ENCODE data around the gene FMNL2.

FMNL2 gene

DNA sequence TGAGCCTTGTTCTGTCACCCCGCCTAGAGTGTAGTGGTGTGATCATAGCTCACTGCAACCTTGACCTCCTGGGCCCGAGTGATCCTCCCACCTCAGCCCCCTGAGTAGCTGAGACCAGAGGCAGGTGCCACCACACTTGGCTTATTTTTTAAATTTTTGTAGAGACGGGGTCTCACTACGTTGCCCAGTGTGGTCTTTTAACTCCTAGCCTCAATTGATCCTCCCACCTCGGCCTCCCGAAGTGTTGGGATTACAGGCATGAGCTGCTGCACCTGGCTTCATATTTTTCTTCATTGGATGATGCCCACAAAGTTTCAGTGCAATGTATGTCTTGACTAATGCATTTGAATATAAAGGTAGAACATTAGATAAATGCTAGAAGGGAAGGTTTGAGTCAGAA lies 120.8 kb downstream of the FMNL2 start:
- in situ Hi-C loops (cut with HindIII; ENCODE audit: low pct_ligation_motif_present, low sequenced_read_pairs) = no loop called here
- Histone ChIP-seq H3K4me3 (ENCODE audit: low read depth, low read length) (no peak overlapping the region), H3K27ac (no peak overlapping the region), H3K27me3 (replicated peaks) (no peaks in the 10 kb centered on the region), H3K36me3 (replicated peaks) (no peaks in the 10 kb centered on the region)
- no peak for DNase-seq
- TF ChIP-seq, protein P1, sequence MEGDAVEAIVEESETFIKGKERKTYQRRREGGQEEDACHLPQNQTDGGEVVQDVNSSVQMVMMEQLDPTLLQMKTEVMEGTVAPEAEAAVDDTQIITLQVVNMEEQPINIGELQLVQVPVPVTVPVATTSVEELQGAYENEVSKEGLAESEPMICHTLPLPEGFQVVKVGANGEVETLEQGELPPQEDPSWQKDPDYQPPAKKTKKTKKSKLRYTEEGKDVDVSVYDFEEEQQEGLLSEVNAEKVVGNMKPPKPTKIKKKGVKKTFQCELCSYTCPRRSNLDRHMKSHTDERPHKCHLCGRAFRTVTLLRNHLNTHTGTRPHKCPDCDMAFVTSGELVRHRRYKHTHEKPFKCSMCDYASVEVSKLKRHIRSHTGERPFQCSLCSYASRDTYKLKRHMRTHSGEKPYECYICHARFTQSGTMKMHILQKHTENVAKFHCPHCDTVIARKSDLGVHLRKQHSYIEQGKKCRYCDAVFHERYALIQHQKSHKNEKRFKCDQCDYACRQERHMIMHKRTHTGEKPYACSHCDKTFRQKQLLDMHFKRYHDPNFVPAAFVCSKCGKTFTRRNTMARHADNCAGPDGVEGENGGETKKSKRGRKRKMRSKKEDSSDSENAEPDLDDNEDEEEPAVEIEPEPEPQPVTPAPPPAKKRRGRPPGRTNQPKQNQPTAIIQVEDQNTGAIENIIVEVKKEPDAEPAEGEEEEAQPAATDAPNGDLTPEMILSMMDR (IDR thresholded peaks at IDR 0.05; ENCODE audit: low read depth, low read length, missing control alignments) = no peak

DNA sequence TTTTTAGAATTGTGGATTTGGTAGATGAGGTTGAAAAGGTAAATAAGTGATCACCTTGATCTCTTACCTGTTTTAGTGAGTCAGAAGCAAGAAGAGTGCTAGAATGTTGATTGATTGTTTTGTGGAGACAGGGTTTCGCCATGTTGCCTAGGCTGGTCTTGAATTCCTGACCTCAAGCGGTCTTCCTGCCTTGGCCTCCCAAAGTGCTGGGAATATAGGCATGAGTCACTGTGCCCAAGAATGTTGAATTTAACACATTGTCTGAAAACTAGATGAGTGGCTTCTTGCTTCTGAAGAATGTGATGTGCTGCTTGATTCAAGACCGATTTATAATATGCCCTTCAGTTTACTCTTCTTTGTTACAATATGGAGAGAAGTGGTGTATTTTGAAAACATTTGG lies 121.3 kb downstream of the FMNL2 start:
- in situ Hi-C loops (cut with HindIII; ENCODE audit: low pct_ligation_motif_present, low sequenced_read_pairs) = no loop called here
- no peaks in the 10 kb centered on the region for H3K36me3 ChIP-seq (replicated peaks)
- TF ChIP-seq, protein P1 (IDR thresholded peaks at IDR 0.05; ENCODE audit: low read depth, low read length, missing control alignments) = no peak
- no peaks in the 10 kb centered on the region for H3K27me3 ChIP-seq (replicated peaks)
- peak; percentile 71 for DNase-seq
- H3K27ac ChIP-seq = no peak overlapping the region
- no peak overlapping the region for H3K4me3 ChIP-seq (ENCODE audit: low read depth, low read length)

DNA sequence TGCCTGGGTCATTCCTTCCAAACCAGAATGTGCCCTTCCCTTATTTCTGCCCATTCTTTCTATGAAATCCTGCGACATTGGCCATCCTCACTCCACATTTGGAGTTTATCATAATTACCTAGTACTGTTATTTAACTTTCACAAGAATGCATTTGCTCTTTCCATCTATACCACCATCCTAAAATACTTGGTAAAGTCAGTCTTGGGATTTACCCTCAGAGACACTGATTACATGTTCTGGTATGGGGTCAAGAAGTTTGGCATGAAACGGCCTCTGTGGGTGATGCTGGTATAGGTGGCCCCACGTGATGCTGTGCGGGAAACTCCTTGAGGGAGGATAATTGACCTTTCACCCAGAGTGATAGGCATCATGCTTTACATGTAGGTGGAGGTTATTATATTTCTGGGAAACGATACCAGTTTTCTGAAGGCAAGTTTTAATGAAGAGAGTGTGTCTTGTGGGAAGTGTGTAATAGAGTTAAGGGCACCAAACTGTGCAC lies 123.5 kb downstream of the FMNL2 start:
- TF ChIP-seq, protein P1 (IDR thresholded peaks at IDR 0.05; ENCODE audit: low read depth, low read length, missing control alignments) = no peak
- Histone ChIP-seq H3K27me3 (replicated peaks) (no peaks in the 10 kb centered on the region), H3K36me3 (replicated peaks) (no peaks in the 10 kb centered on the region), H3K27ac (no peak overlapping the region), H3K4me3 (ENCODE audit: low read depth, low read length) (no peak overlapping the region)
- DNase-seq = no peak
- in situ Hi-C loops (cut with HindIII; ENCODE audit: low pct_ligation_motif_present, low sequenced_read_pairs) = no loop called here

GRCh38 chr2:152459091-152459490 lies 124.1 kb downstream of the FMNL2 start:
- TF ChIP-seq, protein P1 (IDR thresholded peaks at IDR 0.05; ENCODE audit: low read depth, low read length, missing control alignments) = no peak
- in situ Hi-C loops (cut with HindIII; ENCODE audit: low pct_ligation_motif_present, low sequenced_read_pairs) = no loop called here
- no peak for DNase-seq
- Histone ChIP-seq H3K4me3 (ENCODE audit: low read depth, low read length) (no peak overlapping the region), H3K36me3 (replicated peaks) (no peaks in the 10 kb centered on the region), H3K27me3 (replicated peaks) (no peaks in the 10 kb centered on the region), H3K27ac (no peak overlapping the region)

DNA sequence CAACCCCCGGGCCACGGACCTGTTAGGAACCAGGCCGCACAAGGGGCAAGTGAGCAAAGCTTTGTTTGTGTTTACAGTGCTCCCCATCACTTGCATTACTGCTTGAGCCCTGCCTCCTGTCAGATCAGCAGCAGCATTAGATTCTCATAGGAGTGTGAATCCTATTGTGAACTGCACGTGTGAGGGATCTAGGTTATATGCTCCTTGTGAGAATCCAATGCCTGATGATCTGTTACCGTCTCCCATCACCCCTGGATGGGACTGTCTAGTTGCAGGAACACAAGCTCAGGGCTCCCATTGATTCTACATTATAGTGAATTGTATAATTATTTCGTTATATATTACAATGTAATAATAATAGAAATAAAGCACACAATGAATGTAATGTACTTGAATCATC lies 125.6 kb downstream of the FMNL2 start:
- Histone ChIP-seq H3K27ac (no peak overlapping the region), H3K27me3 (replicated peaks) (no peaks in the 10 kb centered on the region), H3K36me3 (replicated peaks) (no peaks in the 10 kb centered on the region), H3K4me3 (ENCODE audit: low read depth, low read length) (no peak overlapping the region)
- in situ Hi-C loops (cut with HindIII; ENCODE audit: low pct_ligation_motif_present, low sequenced_read_pairs) = no loop called here
- TF ChIP-seq, protein P1 (IDR thresholded peaks at IDR 0.05; ENCODE audit: low read depth, low read length, missing control alignments) = no peak
- no peak for DNase-seq

GRCh38 chr2:152462120-152462519 lies 127.1 kb downstream of the FMNL2 start:
- TF ChIP-seq, protein P1 (IDR thresholded peaks at IDR 0.05; ENCODE audit: low read depth, low read length, missing control alignments) = no peak
- no peak overlapping the region for H3K27ac ChIP-seq
- H3K36me3 ChIP-seq (replicated peaks) = no peaks in the 10 kb centered on the region
- DNase-seq = no peak
- no peak overlapping the region for H3K4me3 ChIP-seq (ENCODE audit: low read depth, low read length)
- in situ Hi-C loops (cut with HindIII; ENCODE audit: low pct_ligation_motif_present, low sequenced_read_pairs) = no loop called here
- H3K27me3 ChIP-seq (replicated peaks) = no peaks in the 10 kb centered on the region

Measured in brain microvascular endothelial cell (primary cell).